Endothelial cell of umbilical vein (primary cell): ENCODE measurements around the gene PIWIL4. TPM values are rescaled to one million over a fixed set of nuclear protein-coding genes. Genes with fewer than 3 reads are reported as not detected.

Experiments used
- BruUV-seq: library from RNA; stranded (reverse); fragments of 400-500 nt; replicated peaks from 2 replicates; lab custom pipeline; 2021; lab: Mats Ljungman, UMichigan
- CTCF ChIA-PET: fragments of 300-600, 350-600 bp; sonication (Branson Sonifier 250); formaldehyde crosslinking; loops from one replicate; lab custom pipeline; 2021; ENCODE audit warnings: antibody characterized with exemption, inconsistent platforms; lab: Charles Lee
- POLR2A ChIA-PET: fragments of 300-600, 350-600 bp; sonication (Branson Sonifier 250); formaldehyde crosslinking; loops from one replicate; lab custom pipeline; 2021; ENCODE audit warnings: antibody characterized with exemption, inconsistent platforms; lab: Charles Lee
- DNase-seq: peaks from one replicate; pipeline ENCODE4 v3.0.0-alpha.2; 2011; ENCODE audit warnings: low read depth, low spot score
- FAIRE-seq: peaks from 2 replicates; lab custom pipeline; 2011; peaks lifted over from hg19 to GRCh38; lab: Jason Lieb, UNC
- H2AFZ ChIP-seq: 2 replicates; pipeline ENCODE4 v1.6.0; 2012; ENCODE audit warnings: low read depth, low read length, control low read depth, inconsistent platforms
- H3K27ac ChIP-seq: 2 replicates; pipeline ENCODE4 v1.5.1; 2011; ENCODE audit warnings: low read depth, mild to moderate bottlenecking, control low read depth, low read length, moderate library complexity; ENCODE audit not compliant: insufficient read depth
- H3K27me3 ChIP-seq, 2 experiments: 2 replicates each; pipeline versions ENCODE4 v1.6.0 to v1.6.1; 2011; ENCODE audit warnings: low read length in 2 of 2, mixed read lengths in 1 of 2; ENCODE audit not compliant: control insufficient read depth in 2 of 2, insufficient read depth in 2 of 2
- H3K36me3 ChIP-seq, 2 experiments: 2 replicates in 1 of 2; 3 replicates in 1 of 2; pipeline ENCODE4 v1.5.1; 2011; ENCODE audit warnings: low read length in 2 of 2, mild to moderate bottlenecking in 1 of 2, moderate library complexity in 1 of 2; ENCODE audit not compliant: control insufficient read depth in 2 of 2, insufficient read depth in 2 of 2; ENCODE audit errors: extremely low read depth in 1 of 2
- H3K4me1 ChIP-seq: 3 replicates; pipeline ENCODE4 v1.5.1; 2011; ENCODE audit warnings: mild to moderate bottlenecking, low read length; ENCODE audit not compliant: control insufficient read depth, insufficient read depth; ENCODE audit errors: extremely low read depth
- H3K4me2 ChIP-seq: 2 replicates; pipeline ENCODE4 v1.6.1; 2011; ENCODE audit warnings: low read length, control low read depth, mixed read lengths; ENCODE audit not compliant: insufficient read depth
- H3K4me3 ChIP-seq, 3 experiments: fragments of 200-600 bp in 1 of 3; sonication (generic), shearing (Covaris generic) in 1 of 3; replicated peaks in 1 of 3; 2 replicates each; pipeline ENCODE4 v1.5.1; 2011 to 2016; ENCODE audit warnings: control low read depth in 3 of 3, low read length in 3 of 3, mild to moderate bottlenecking in 2 of 3, inconsistent platforms in 1 of 3, low read depth in 1 of 3, moderate library complexity in 1 of 3; ENCODE audit not compliant: insufficient read depth in 1 of 3
- H3K79me2 ChIP-seq: 2 replicates; pipeline ENCODE4 v1.6.0; 2012; ENCODE audit warnings: low read length, inconsistent platforms; ENCODE audit not compliant: control insufficient read depth, insufficient read depth
- H3K9ac ChIP-seq: replicated peaks from 2 replicates; pipeline ENCODE3; 2011; ENCODE audit warnings: low read length, control low read depth; ENCODE audit not compliant: insufficient read depth; ENCODE audit errors: extremely low read depth
- H3K9me1 ChIP-seq: replicated peaks from 3 replicates; pipeline ENCODE4 v1.6.0; 2011; ENCODE audit warnings: mild to moderate bottlenecking, low read length; ENCODE audit not compliant: control insufficient read depth, insufficient read depth; ENCODE audit errors: extremely low read depth
- H3K9me3 ChIP-seq: replicated peaks from 2 replicates; pipeline ENCODE4 v1.5.1; 2012; ENCODE audit warnings: low read length, inconsistent platforms; ENCODE audit not compliant: control insufficient read depth, insufficient read depth
- H4K20me1 ChIP-seq: replicated peaks from 2 replicates; pipeline ENCODE3; 2011; ENCODE audit warnings: mild to moderate bottlenecking, low read length; ENCODE audit not compliant: control insufficient read depth, insufficient read depth; ENCODE audit errors: extremely low read depth
- EZH2 ChIP-seq: IDR thresholded peaks from 2 replicates; pipeline ENCODE4 v1.6.1; 2012; ENCODE audit warnings: borderline replicate concordance, low read depth, mild to moderate bottlenecking, moderate library complexity, low read length, inconsistent platforms; ENCODE audit not compliant: severe bottlenecking
- FOS ChIP-seq: IDR thresholded peaks from 2 replicates; pipeline ENCODE4 v1.6.1; 2011; ENCODE audit warnings: mild to moderate bottlenecking, low read length, moderate library complexity, borderline replicate concordance; ENCODE audit not compliant: insufficient read depth
- GATA2 ChIP-seq: IDR thresholded peaks from 2 replicates; pipeline ENCODE4 v1.7.0; 2011; ENCODE audit warnings: low read depth, mild to moderate bottlenecking, moderate library complexity, mixed read lengths, low read length; ENCODE audit not compliant: insufficient read length, insufficient read depth
- JUN ChIP-seq: IDR thresholded peaks from 2 replicates; pipeline ENCODE4 v1.6.1; 2011; ENCODE audit warnings: borderline replicate concordance, low read depth; ENCODE audit not compliant: insufficient read length, insufficient read depth
- MAX ChIP-seq: IDR thresholded peaks from 2 replicates; pipeline ENCODE4 v1.6.1; 2011; ENCODE audit not compliant: insufficient read depth, insufficient read length
- MYC ChIP-seq: IDR thresholded peaks from one replicate; pipeline ENCODE4 v1.6.1; 2011; ENCODE audit warnings: mild to moderate bottlenecking, low read depth, low read length
- POLR2A ChIP-seq: IDR thresholded peaks from 2 replicates; pipeline ENCODE4 v1.6.1; 2012; ENCODE audit warnings: low read depth, mild to moderate bottlenecking, control low read depth, low read length
- POLR2AphosphoS5 ChIP-seq: IDR thresholded peaks from 2 replicates; pipeline ENCODE4 v1.6.1; 2012; ENCODE audit warnings: low read depth, mild to moderate bottlenecking, control low read depth, low read length, moderate library complexity; ENCODE audit not compliant: insufficient read depth
- dilution Hi-C: fragments of 300-500 bp; cut with MboI; formaldehyde crosslinking; loops from one replicate; pipeline ENCODE4 v1.15.0; 2019; ENCODE audit warnings: low sequenced_read_pairs; ENCODE audit not compliant: extremely low pct_ligation_motif_present
- intact Hi-C: fragments of 100-400 bp; cut with micrococcal nuclease; formaldehyde crosslinking; loops from one replicate; pipeline ENCODE4 v1.10.0; 2022
- polyA plus RNA-seq, 4 experiments: library from polyadenylated mRNA; depleted of rRNA in 3 of 4; stranded (reverse) in 3 of 4; unstranded in 1 of 4; fragments of >200 nt; gene quantifications; 2 replicates each; pipeline versions ENCODE4 v1.2.1 to v1.2.3, GENCODE V29; 2011 to 2012; ENCODE audit warnings: missing spikeins in 1 of 4
- total RNA-seq: library from RNA; stranded (reverse); gene quantifications from 2 replicates; pipeline ENCODE4 v1.2.3, GENCODE V29; 2021
- TF ChIP-seq, protein P1 (sequence below), 2 donors: IDR thresholded peaks; 1 replicate in 1 of 2; 2 replicates in 1 of 2; pipeline ENCODE4 v1.5.1; 2011; ENCODE audit warnings: low read length in 2 of 2, mild to moderate bottlenecking in 2 of 2, moderate library complexity in 2 of 2, control low read depth in 1 of 2, inconsistent platforms in 1 of 2, low read depth in 1 of 2; ENCODE audit not compliant: insufficient read depth in 1 of 2; ENCODE audit errors: extremely low read depth in 1 of 2

Gene PIWIL4
- total and polyA plus RNA-seq, 2 donors (not counting 3 experiments of a cell fraction or from before 2014, with no cell fraction given), result 0.55 to 0.64 TPM

DNA sequence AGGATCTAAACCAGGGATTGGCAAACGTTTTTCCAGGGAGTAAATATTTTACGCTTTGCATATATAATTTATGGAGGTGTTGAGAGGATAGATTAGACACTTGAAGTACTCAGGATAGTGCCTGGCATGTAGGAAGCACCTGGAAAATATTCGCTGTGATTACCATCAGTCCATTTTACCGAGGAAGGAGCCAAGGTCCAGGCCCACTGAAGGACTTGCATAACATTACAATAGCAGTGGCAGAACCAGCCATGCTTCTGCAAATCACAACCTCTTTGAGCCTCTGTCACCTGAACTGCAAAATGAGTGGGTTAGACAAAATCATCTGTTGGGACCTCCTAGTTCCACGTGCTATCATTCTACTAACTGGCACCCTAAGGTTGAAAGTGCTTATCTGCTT lies 18.0 kb upstream of the PIWIL4 start:
- TF ChIP-seq EZH2 (no peak), MAX (no peak), FOS (no peak), POLR2A (no peak), JUN (no peak), POLR2AphosphoS5 (no peak), MYC (no peak), GATA2 (no peak)
- TF ChIP-seq, protein P1, sequence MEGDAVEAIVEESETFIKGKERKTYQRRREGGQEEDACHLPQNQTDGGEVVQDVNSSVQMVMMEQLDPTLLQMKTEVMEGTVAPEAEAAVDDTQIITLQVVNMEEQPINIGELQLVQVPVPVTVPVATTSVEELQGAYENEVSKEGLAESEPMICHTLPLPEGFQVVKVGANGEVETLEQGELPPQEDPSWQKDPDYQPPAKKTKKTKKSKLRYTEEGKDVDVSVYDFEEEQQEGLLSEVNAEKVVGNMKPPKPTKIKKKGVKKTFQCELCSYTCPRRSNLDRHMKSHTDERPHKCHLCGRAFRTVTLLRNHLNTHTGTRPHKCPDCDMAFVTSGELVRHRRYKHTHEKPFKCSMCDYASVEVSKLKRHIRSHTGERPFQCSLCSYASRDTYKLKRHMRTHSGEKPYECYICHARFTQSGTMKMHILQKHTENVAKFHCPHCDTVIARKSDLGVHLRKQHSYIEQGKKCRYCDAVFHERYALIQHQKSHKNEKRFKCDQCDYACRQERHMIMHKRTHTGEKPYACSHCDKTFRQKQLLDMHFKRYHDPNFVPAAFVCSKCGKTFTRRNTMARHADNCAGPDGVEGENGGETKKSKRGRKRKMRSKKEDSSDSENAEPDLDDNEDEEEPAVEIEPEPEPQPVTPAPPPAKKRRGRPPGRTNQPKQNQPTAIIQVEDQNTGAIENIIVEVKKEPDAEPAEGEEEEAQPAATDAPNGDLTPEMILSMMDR (IDR thresholded peaks at IDR 0.05; ENCODE audit: extremely low read depth in 1 of 2, insufficient read depth in 1 of 2, low read depth in 1 of 2, low read length in 2 of 2), result no peak
- Histone ChIP-seq H3K4me2 (no peak overlapping the region), H3K36me3 (no peaks in the 10 kb centered on the region), H3K9ac (no peak overlapping the region), H4K20me1 (no peaks in the 10 kb centered on the region), H3K9me1 (no peaks in the 10 kb centered on the region), H3K4me3 (no peak overlapping the region), H2AFZ (no peak overlapping the region), H3K27me3 (no peaks in the 10 kb centered on the region), H3K9me3 (no peaks in the 10 kb centered on the region), H3K79me2 (peaks cover 9% of the 10 kb centered on the region), H3K4me1 (peaks cover 12% of the 10 kb centered on the region), H3K27ac (no peak overlapping the region)
- FAIRE-seq, result no peak
- no peak for DNase-seq
- intact Hi-C loops (loop anchor here (10.0 kb wide), 2 partner anchors 216 to 346 kb away; partner anchors contain the start of gene AMOTL1), dilution Hi-C loops (no loop called here)
- CTCF ChIA-PET, result interaction anchor here (1.4 kb wide), 1 partner anchor 29 kb away, joined by 4 read pairs; no protein-coding TSS in a partner anchor
- no TSS peak for BruUV-seq
- POLR2A ChIA-PET, result no interaction called here
